ENCODE results near the gene NPHP3.
"Not testable (repeated sequence)": the region's sequence is repeated elsewhere in the genome, so short reads cannot be mapped to it uniquely, and the experiment has no call there.

The NPHP3 gene

DNA sequence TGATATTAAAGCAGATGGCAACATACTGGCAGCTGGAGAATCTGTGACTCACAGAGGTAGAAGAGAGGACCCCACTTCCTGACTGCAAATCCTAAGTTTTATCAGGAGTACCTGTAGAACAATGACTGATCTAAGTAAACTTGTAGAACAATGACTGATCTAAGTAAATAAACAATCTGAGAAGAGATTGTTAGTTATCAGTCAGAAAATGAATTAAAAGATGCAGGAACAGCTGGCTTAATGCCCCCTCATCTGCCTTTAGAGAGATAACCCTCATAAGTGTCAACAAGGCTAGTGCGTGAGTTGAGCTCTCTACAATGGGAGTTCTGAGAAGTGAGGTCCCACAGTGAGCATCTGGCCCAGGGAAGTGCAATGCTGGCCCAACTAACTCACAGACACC, 77.2 kb downstream of the NPHP3 start:
- no peak for DNase-seq (ENCODE audit: low spot score)
- TF ChIP-seq, protein P1, sequence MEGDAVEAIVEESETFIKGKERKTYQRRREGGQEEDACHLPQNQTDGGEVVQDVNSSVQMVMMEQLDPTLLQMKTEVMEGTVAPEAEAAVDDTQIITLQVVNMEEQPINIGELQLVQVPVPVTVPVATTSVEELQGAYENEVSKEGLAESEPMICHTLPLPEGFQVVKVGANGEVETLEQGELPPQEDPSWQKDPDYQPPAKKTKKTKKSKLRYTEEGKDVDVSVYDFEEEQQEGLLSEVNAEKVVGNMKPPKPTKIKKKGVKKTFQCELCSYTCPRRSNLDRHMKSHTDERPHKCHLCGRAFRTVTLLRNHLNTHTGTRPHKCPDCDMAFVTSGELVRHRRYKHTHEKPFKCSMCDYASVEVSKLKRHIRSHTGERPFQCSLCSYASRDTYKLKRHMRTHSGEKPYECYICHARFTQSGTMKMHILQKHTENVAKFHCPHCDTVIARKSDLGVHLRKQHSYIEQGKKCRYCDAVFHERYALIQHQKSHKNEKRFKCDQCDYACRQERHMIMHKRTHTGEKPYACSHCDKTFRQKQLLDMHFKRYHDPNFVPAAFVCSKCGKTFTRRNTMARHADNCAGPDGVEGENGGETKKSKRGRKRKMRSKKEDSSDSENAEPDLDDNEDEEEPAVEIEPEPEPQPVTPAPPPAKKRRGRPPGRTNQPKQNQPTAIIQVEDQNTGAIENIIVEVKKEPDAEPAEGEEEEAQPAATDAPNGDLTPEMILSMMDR (IDR thresholded peaks at IDR 0.05): no peak
- Histone ChIP-seq H3K27ac (no peak overlapping the region), H3K4me3 (no peak overlapping the region)

DNA sequence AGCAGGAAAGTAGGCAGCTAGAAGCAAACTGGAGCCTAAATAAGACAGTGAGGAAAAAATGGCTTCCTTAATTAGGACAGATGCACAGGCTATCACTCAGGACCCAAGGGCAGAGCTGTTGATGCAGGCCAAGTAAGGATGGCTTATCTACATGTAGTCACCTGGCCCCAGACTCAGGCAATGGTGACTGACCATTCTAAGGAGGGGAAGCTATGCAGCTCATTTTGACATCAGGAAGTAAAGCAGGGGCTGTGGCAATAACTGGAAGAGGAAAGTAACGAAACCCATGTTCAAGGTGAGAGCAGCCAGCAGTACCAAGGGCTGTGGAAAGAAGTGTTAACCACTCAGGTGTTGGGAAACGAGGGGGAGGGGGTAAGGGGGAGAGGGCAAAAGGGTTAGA, 78.8 kb downstream of the NPHP3 start:
- Histone ChIP-seq H3K4me3 (no peak overlapping the region), H3K27ac (no peak overlapping the region)
- no peak for DNase-seq (ENCODE audit: low spot score)
- TF ChIP-seq, protein P1 (IDR thresholded peaks at IDR 0.05): no peak

GRCh38 chr3:132642539-132642847, 79.7 kb downstream of the NPHP3 start:
- DNase-seq (ENCODE audit: low spot score): no peak
- no peak overlapping the region for H3K27ac ChIP-seq
- TF ChIP-seq, protein P1 (IDR thresholded peaks at IDR 0.05): no peak
- no peak overlapping the region for H3K4me3 ChIP-seq

GRCh38 chr3:132641837-132642538, 80.2 kb downstream of the NPHP3 start:
- H3K27ac ChIP-seq: no peak overlapping the region
- no peak for DNase-seq (ENCODE audit: low spot score)
- no peak overlapping the region for H3K4me3 ChIP-seq
- TF ChIP-seq, protein P1 (IDR thresholded peaks at IDR 0.05): peak; percentile 71

DNA sequence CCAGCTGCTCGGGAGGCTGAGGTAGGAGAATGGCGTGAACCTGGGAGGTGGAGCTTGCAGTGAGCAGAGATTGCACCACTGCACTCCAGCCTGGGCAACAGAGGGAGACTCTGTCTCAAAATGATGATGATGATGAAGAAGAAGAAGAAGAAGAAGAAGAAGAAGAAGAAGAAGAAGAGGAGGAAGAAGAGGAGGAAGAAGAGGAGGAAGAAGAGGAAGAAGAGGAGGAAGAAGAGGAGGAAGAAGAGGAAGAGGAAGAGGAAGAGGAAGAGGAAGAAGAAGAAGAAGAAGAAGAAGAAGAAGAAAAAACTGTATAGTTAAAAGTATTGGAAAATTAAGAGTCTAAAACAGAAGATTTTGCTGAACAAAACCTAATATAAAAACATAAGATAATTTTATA, 80.8 kb downstream of the NPHP3 start:
- not testable (repeated sequence) for H3K27ac ChIP-seq; DNase-seq (ENCODE audit: low spot score); H3K4me3 ChIP-seq

DNA sequence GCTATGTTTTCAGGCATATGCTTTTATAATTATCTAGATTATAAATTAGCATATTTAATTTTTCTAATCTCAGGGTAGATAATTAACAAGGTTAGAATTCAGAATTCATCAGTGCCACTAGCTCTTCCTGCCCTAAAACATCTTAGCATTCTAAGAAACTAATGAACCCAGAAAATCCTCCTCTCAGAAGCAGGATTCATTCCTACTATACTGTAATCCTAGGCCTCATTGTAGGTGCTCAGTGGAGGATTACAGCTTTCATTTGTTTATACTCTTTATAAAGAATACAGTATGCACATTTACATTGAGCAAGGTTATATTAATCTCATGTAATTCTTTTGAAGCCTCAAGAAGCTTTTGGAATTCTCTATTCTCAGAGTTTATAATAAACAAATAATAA, 83.5 kb downstream of the NPHP3 start:
- H3K4me3 ChIP-seq: no peak overlapping the region
- no peak for DNase-seq (ENCODE audit: low spot score)
- no peak overlapping the region for H3K27ac ChIP-seq
- TF ChIP-seq, protein P1 (IDR thresholded peaks at IDR 0.05): no peak

DNA sequence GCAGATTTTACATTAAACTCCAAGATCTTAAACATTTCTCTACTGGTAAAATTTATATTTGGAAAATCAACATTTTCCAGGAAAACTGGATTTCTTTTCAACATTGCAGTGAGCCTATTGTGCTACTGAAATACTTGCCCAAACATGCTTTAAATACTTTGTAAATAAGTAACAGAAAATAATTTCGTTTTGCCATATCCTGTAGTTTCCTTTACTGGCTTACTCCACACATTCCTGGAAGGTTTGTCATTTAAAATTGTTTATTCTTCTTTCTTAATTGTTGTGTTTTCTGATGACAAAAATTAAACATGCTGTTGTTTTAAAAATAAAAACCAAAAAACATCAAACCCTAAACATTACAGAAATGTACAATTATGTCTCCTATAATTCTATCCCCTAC, 84.6 kb downstream of the NPHP3 start:
- Histone ChIP-seq H3K4me3 (no peak overlapping the region), H3K27ac (no peak overlapping the region)
- TF ChIP-seq, protein P1 (IDR thresholded peaks at IDR 0.05): no peak
- DNase-seq (ENCODE audit: low spot score): no peak

DNA sequence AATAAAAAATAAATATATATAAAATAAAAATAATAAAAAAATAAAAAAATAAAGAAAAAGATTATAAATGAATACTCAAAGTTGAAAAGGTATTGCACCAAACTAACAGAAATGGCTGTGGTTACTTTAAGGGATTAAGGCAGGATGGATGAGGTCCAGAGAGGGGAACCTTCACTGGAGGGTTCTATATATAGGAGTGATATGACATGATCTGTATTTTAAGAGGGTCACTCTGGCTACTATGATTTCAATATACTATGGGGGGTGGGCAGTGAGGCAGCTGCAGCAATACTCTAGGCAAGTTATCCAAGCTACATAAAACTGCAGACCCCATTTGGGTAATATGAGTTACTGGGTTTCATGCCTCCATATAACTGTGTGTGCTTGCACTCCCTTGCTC, 87.2 kb downstream of the NPHP3 start:
- no peak overlapping the region for H3K27ac ChIP-seq
- TF ChIP-seq, protein P1 (IDR thresholded peaks at IDR 0.05): no peak
- no peak overlapping the region for H3K4me3 ChIP-seq
- no peak for DNase-seq (ENCODE audit: low spot score)
